HepG2 (cell line): ENCODE measurements around the gene RMDN2. TPM values are rescaled to one million over a fixed set of nuclear protein-coding genes. Genes with fewer than 3 reads are reported as not detected.
A peak's percentile ranks its signal among the peaks of the same experiment; 100 is the strongest.

Source experiments
- ATM ChIP-seq: fragments of 450-650 bp; IDR thresholded peaks from 2 replicates; pipeline ENCODE4 v1.7.1; 2017; ENCODE audit warnings: mild to moderate bottlenecking, borderline replicate concordance
- EP300 ChIP-seq, 3 experiments: sonication (generic) in 1 of 3; formaldehyde crosslinking in 1 of 3; IDR thresholded peaks; 2 replicates each; pipeline versions ENCODE4 v1.5.1 to v1.6.1; 2011 to 2020; ENCODE audit warnings: low read depth in 2 of 3, low read length in 2 of 3, borderline replicate concordance in 1 of 3, improper control_type of control experiment in 1 of 3, mild to moderate bottlenecking in 1 of 3, missing genetic modification reagents in 1 of 3, moderate library complexity in 1 of 3
- GATAD2A ChIP-seq: IDR thresholded peaks from 2 replicates; pipeline ENCODE4 v1.6.1; 2016
- HES4 ChIP-seq: sonication (generic); formaldehyde crosslinking; IDR thresholded peaks from 2 replicates; pipeline ENCODE4 v1.9.0; 2021; ENCODE audit warnings: mild to moderate bottlenecking, missing genetic modification reagents, borderline replicate concordance
- HNF4A ChIP-seq: sonication (generic); formaldehyde crosslinking; IDR thresholded peaks from 2 replicates; pipeline ENCODE4 v1.4.0; 2020; ENCODE audit warnings: missing genetic modification reagents
- MAFK ChIP-seq, 2 experiments: IDR thresholded peaks in 1 of 2; conservative IDR thresholded peaks in 1 of 2; 2 replicates each; pipeline ENCODE4 v1.6.1; 2011; ENCODE audit warnings: improper control_type of control experiment in 2 of 2, low read length in 2 of 2
- MBNL3 ChIP-seq: fragments of 250-450 bp; sonication (Bioruptor Pico); conservative IDR thresholded peaks from 2 replicates; pipeline ENCODE4 v1.8.0; 2022; ENCODE audit warnings: mild to moderate bottlenecking, inconsistent platforms
- POLR2A ChIP-seq, 2 experiments: IDR thresholded peaks; 2 replicates each; pipeline ENCODE4 v1.6.1; 2011; ENCODE audit warnings: low read depth in 2 of 2, low read length in 2 of 2, mild to moderate bottlenecking in 1 of 2, moderate library complexity in 1 of 2; ENCODE audit not compliant: insufficient read depth in 1 of 2
- POLR2G ChIP-seq: fragments of 200-400 bp; formaldehyde crosslinking; IDR thresholded peaks from 2 replicates; pipeline ENCODE4 v1.6.1; 2018; ENCODE audit warnings: mild to moderate bottlenecking, low read depth, low read length, moderate library complexity
- RFXAP ChIP-seq: sonication (generic); formaldehyde crosslinking; IDR thresholded peaks from 2 replicates; pipeline ENCODE4 v1.4.0; 2020; ENCODE audit warnings: missing genetic modification reagents, borderline replicate concordance
- SATB2 ChIP-seq: sonication (generic); formaldehyde crosslinking; IDR thresholded peaks from 2 replicates; pipeline ENCODE4 v1.5.0; 2020; ENCODE audit warnings: missing genetic modification reagents
- SETDB1 ChIP-seq: sonication (generic); formaldehyde crosslinking; IDR thresholded peaks from 2 replicates; pipeline ENCODE4 v1.5.1; 2020; ENCODE audit warnings: missing genetic modification reagents, mild to moderate bottlenecking, borderline replicate concordance
- SRF ChIP-seq: IDR thresholded peaks from 2 replicates; pipeline ENCODE4 v1.6.1; 2011; ENCODE audit warnings: mild to moderate bottlenecking, low read depth, low read length, moderate library complexity
- ZNF24 ChIP-seq: fragments of 450-650 bp; IDR thresholded peaks from 2 replicates; pipeline ENCODE4 v1.6.1; 2017; ENCODE audit warnings: antibody characterized with exemption, mild to moderate bottlenecking
- ZNF30 ChIP-seq: sonication (generic); formaldehyde crosslinking; IDR thresholded peaks from 2 replicates; pipeline ENCODE4 v1.5.0; 2020; ENCODE audit warnings: mild to moderate bottlenecking, missing genetic modification reagents
- ZNF709 ChIP-seq: sonication (generic); formaldehyde crosslinking; IDR thresholded peaks from 2 replicates; pipeline ENCODE4 v1.5.0; 2020; ENCODE audit warnings: mild to moderate bottlenecking, missing genetic modification reagents
- ZNF766 ChIP-seq: sonication (generic); formaldehyde crosslinking; IDR thresholded peaks from 2 replicates; pipeline ENCODE4 v1.5.0; 2020; ENCODE audit warnings: missing genetic modification reagents, borderline replicate concordance
- polyA plus RNA-seq, 8 experiments: library from polyadenylated mRNA; depleted of rRNA in 3 of 8; stranded (reverse) in 7 of 8; unstranded in 1 of 8; fragments of >200 nt; fragmentation: Illumina TruSeq in 4 of 8; extraction: Trizol in 4 of 8; gene quantifications; 2 replicates each; pipeline versions ENCODE4 v1.2.1 to v1.2.3, GENCODE V29; 2011 to 2016; ENCODE audit warnings: low read depth in 4 of 8, missing spikeins in 1 of 8, mixed read lengths in 1 of 8; ENCODE audit not compliant: insufficient read depth in 1 of 8
- total RNA-seq, 5 experiments: library from RNA; depleted of rRNA; stranded (reverse); fragments of >200 nt; fragmentation: Illumina TruSeq; extraction: Trizol; gene quantifications; 2 replicates each; pipeline ENCODE4 v1.2.3, GENCODE V29; 2016; ENCODE audit warnings: low read depth in 1 of 5
- TF ChIP-seq, protein P1 (sequence below): IDR thresholded peaks from 2 replicates; pipeline ENCODE4 v1.6.1; 2016
- TF ChIP-seq, protein P2 (sequence below), 2 experiments: IDR thresholded peaks; 2 replicates each; pipeline ENCODE4 v1.6.1; 2011 to 2012; ENCODE audit warnings: low read length in 2 of 2, borderline replicate concordance in 1 of 2, low read depth in 1 of 2, mild to moderate bottlenecking in 1 of 2, moderate library complexity in 1 of 2
- TF ChIP-seq, protein P3 (sequence below): sonication (generic); formaldehyde crosslinking; IDR thresholded peaks from 2 replicates; pipeline ENCODE4 v1.8.0; 2022; ENCODE audit warnings: missing genetic modification reagents, mild to moderate bottlenecking, inconsistent platforms, borderline replicate concordance
- TF ChIP-seq, protein P4 (sequence below): sonication (generic); formaldehyde crosslinking; IDR thresholded peaks from 2 replicates; pipeline ENCODE4 v1.4.0; 2020; ENCODE audit warnings: missing genetic modification reagents
- TF ChIP-seq, protein P5 (sequence below): IDR thresholded peaks from 2 replicates; pipeline ENCODE4 v1.6.1; 2018; ENCODE audit warnings: missing genetic modification reagents

The RMDN2 gene
- total and polyA plus RNA-seq, 2 of the 13 experiments (the other 11 are each of a cell fraction or from before 2014, with no cell fraction given): 2.3 to 8.9 TPM

DNA sequence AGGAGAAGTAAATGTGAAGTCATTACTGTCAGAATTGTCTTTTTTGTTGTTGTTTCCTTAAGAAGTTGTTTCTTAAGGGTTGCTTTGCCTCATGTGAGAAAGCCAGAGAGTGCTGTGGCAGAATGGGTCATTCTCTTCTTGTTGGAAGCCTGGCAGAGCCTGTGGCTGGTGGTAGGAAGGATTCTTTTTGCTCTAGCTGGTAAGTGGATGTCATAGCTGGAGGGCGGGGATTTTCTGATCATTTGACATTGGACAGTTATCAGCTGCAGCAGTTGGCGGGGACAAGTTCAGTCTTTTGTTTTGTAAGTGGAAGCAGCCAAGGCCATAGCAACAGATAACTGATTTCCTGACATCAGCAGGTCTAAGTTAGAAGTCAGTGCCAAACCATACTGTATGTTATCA, 5.5 kb upstream of the RMDN2 start (continued):
- TF ChIP-seq, protein P1, sequence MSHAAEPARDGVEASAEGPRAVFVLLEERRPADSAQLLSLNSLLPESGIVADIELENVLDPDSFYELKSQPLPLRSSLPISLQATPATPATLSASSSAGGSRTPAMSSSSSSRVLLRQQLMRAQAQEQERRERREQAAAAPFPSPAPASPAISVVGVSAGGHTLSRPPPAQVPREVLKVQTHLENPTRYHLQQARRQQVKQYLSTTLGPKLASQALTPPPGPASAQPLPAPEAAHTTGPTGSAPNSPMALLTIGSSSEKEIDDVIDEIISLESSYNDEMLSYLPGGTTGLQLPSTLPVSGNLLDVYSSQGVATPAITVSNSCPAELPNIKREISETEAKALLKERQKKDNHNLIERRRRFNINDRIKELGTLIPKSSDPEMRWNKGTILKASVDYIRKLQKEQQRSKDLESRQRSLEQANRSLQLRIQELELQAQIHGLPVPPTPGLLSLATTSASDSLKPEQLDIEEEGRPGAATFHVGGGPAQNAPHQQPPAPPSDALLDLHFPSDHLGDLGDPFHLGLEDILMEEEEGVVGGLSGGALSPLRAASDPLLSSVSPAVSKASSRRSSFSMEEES (CRISPR knock-in tag): peak; percentile 42; the same call in 1 of the 2 replicates
- TF ChIP-seq RFXAP (CRISPR knock-in tag): peak; percentile 66; the same call in 1 of the 2 replicates
- TF ChIP-seq MBNL3: no peak
- peak; percentile 56 to 60; a peak in 2 of 4 replicates for TF ChIP-seq MAFK (conservative IDR thresholded peaks at IDR 0.05 in 1 of 2, IDR thresholded peaks at IDR 0.05 in 1 of 2; ENCODE audit: low read length in 2 of 2)
- peak; percentile 73; the same call in 1 of the 2 replicates for TF ChIP-seq GATAD2A (CRISPR knock-in tag)
- TF ChIP-seq, protein P2, sequence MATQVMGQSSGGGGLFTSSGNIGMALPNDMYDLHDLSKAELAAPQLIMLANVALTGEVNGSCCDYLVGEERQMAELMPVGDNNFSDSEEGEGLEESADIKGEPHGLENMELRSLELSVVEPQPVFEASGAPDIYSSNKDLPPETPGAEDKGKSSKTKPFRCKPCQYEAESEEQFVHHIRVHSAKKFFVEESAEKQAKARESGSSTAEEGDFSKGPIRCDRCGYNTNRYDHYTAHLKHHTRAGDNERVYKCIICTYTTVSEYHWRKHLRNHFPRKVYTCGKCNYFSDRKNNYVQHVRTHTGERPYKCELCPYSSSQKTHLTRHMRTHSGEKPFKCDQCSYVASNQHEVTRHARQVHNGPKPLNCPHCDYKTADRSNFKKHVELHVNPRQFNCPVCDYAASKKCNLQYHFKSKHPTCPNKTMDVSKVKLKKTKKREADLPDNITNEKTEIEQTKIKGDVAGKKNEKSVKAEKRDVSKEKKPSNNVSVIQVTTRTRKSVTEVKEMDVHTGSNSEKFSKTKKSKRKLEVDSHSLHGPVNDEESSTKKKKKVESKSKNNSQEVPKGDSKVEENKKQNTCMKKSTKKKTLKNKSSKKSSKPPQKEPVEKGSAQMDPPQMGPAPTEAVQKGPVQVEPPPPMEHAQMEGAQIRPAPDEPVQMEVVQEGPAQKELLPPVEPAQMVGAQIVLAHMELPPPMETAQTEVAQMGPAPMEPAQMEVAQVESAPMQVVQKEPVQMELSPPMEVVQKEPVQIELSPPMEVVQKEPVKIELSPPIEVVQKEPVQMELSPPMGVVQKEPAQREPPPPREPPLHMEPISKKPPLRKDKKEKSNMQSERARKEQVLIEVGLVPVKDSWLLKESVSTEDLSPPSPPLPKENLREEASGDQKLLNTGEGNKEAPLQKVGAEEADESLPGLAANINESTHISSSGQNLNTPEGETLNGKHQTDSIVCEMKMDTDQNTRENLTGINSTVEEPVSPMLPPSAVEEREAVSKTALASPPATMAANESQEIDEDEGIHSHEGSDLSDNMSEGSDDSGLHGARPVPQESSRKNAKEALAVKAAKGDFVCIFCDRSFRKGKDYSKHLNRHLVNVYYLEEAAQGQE (IDR thresholded peaks at IDR 0.05; ENCODE audit: borderline replicate concordance in 1 of 2, low read depth in 1 of 2, low read length in 2 of 2): no peak
- TF ChIP-seq ZNF709 (CRISPR knock-in tag): no peak
- no peak for TF ChIP-seq SRF
- TF ChIP-seq, protein P3, sequence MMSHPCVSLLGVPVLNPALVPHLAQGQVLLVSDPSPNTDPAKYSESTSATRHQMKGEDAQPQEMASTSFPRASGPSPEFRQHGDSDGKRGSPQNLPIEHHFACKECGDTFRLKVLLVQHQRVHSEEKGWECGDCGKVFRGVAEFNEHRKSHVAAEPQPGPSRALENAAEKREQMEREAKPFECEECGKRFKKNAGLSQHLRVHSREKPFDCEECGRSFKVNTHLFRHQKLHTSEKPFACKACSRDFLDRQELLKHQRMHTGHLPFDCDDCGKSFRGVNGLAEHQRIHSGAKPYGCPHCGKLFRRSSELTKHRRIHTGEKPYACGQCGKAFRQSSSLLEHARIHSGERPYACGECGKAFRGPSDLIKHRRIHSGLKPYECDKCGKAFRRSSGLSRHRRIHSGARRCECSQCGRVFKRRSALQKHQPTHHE: no peak
- TF ChIP-seq HNF4A (CRISPR knock-in tag): peak; percentile 64
- TF ChIP-seq POLR2G: peak; percentile 61; the same call in 1 of the 2 replicates
- TF ChIP-seq POLR2A (IDR thresholded peaks at IDR 0.05; ENCODE audit: insufficient read depth in 1 of 2, low read depth in 2 of 2, low read length in 2 of 2): peak in 1 of 2 experiments; percentile 65; a peak in 2 of 4 replicates
- TF ChIP-seq HES4 (CRISPR knock-in tag): no peak
- peak; percentile 38; the same call in 1 of the 2 replicates for TF ChIP-seq SATB2
- TF ChIP-seq ZNF24: no peak
- TF ChIP-seq SETDB1 (CRISPR knock-in tag): no peak
- peak in 1 of 2 experiments; percentile 82; a peak in 2 of 4 replicates for TF ChIP-seq EP300 (IDR thresholded peaks at IDR 0.05; ENCODE audit: low read depth in 2 of 2, low read length in 2 of 2)
- TF ChIP-seq EP300 (CRISPR knock-in tag; IDR thresholded peaks at IDR 0.05; ENCODE audit: borderline replicate concordance): no peak
- no peak for TF ChIP-seq ZNF30 (CRISPR knock-in tag)
- TF ChIP-seq, protein P4, sequence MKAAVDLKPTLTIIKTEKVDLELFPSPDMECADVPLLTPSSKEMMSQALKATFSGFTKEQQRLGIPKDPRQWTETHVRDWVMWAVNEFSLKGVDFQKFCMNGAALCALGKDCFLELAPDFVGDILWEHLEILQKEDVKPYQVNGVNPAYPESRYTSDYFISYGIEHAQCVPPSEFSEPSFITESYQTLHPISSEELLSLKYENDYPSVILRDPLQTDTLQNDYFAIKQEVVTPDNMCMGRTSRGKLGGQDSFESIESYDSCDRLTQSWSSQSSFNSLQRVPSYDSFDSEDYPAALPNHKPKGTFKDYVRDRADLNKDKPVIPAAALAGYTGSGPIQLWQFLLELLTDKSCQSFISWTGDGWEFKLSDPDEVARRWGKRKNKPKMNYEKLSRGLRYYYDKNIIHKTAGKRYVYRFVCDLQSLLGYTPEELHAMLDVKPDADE (CRISPR knock-in tag): no peak
- no peak for TF ChIP-seq ATM
- no peak for TF ChIP-seq ZNF766 (CRISPR knock-in tag)
- TF ChIP-seq, protein P5, sequence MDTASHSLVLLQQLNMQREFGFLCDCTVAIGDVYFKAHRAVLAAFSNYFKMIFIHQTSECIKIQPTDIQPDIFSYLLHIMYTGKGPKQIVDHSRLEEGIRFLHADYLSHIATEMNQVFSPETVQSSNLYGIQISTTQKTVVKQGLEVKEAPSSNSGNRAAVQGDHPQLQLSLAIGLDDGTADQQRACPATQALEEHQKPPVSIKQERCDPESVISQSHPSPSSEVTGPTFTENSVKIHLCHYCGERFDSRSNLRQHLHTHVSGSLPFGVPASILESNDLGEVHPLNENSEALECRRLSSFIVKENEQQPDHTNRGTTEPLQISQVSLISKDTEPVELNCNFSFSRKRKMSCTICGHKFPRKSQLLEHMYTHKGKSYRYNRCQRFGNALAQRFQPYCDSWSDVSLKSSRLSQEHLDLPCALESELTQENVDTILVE (CRISPR knock-in tag): no peak
